HFF-Myc (cell line): ENCODE measurements around the gene GSTM5.
"Not testable (repeated sequence)": the region's sequence is repeated elsewhere in the genome, so short reads cannot be mapped to it uniquely, and the experiment has no call there.

Experiments used
- DNase-seq: peaks from one replicate; pipeline ENCODE4 v3.0.0-alpha.2; 2011; ENCODE audit warnings: low read depth; ENCODE audit errors: extremely low read depth
- H3K4me3 ChIP-seq: replicated peaks from 2 replicates; pipeline ENCODE4 v1.5.1; 2011; ENCODE audit warnings: low read depth, mild to moderate bottlenecking, control low read depth, low read length
- CTCF ChIP-seq: IDR thresholded peaks from 2 replicates; pipeline ENCODE4 v1.5.1; 2012; ENCODE audit warnings: mild to moderate bottlenecking, low read depth, low read length, control low read depth; ENCODE audit errors: missing control alignments

GSTM5 gene

GRCh38 chr1:109762821-109763645 is 51.0 kb downstream of the GSTM5 start:
- H3K4me3 ChIP-seq, result no peak overlapping the region
- no peak for TF ChIP-seq CTCF
- DNase-seq, result no peak

- H3K4me3 ChIP-seq, result no peak within 1 kb of the TSS
- DNase-seq, result no peak
- TF ChIP-seq CTCF, result no peak
Measured at GRCh38 chr1:109763646-109764415, 51.8 kb downstream of the GSTM5 start, which contains the start of gene EPS8L3. Gene EPS8L3, minus strand, starts transcription at chr1:109763923. Its CDS starts 2,174 bp downstream, at chr1:109761749.

- DNase-seq, result no peak
- H3K4me3 ChIP-seq, result no peak overlapping the region
- no peak for TF ChIP-seq CTCF
Measured at GRCh38 chr1:109764561-109765482, 52.8 kb downstream of the GSTM5 start.

GRCh38 chr1:109765483-109765815 is 53.4 kb downstream of the GSTM5 start:
- no peak for DNase-seq
- TF ChIP-seq CTCF, result no peak
- no peak overlapping the region for H3K4me3 ChIP-seq

GRCh38 chr1:109765896-109766615 is 54.0 kb downstream of the GSTM5 start:
- H3K4me3 ChIP-seq, result no peak overlapping the region
- DNase-seq, result no peak
- TF ChIP-seq CTCF, result no peak

- not testable (repeated sequence) for H3K4me3 ChIP-seq, DNase-seq
Measured at GRCh38 chr1:109766991-109767636, 55.1 kb downstream of the GSTM5 start.
